PC-9 (cell line): ENCODE data around the gene HOXD10.

Experiments
- CTCF ChIP-seq: fragments of 200-600 bp; sonication (generic); conservative IDR thresholded peaks from 2 replicates; pipeline ENCODE4 v1.6.1; 2017; ENCODE audit warnings: mixed run types, antibody characterized with exemption, mild to moderate bottlenecking, moderate library complexity
- EZH2 ChIP-seq: fragments of 200-600 bp; sonication (generic); IDR thresholded peaks from 2 replicates; pipeline ENCODE4 v1.8.0; 2017; ENCODE audit warnings: antibody characterized with exemption, low read depth

GRCh38 chr2:176067589-176068418 lies 48.8 kb upstream of the HOXD10 start:
- TF ChIP-seq EZH2 (no peak), CTCF (no peak)
